ENCODE measurements around the gene ANGPTL1.

GRCh38 chr1:178818416-178818815 lies 52.5 kb downstream of the ANGPTL1 start:
- TF ChIP-seq CTCF (IDR thresholded peaks at IDR 0.05; ENCODE audit: low read depth, low read length, missing input control) (no peak), RAD21 (IDR thresholded peaks at IDR 0.05) (no peak), REST (IDR thresholded peaks at IDR 0.05) (no peak), JUND (IDR thresholded peaks at IDR 0.05) (no peak), FOXA1 (IDR thresholded peaks at IDR 0.05) (no peak), MAX (IDR thresholded peaks at IDR 0.05) (no peak), YY1 (IDR thresholded peaks at IDR 0.05) (no peak), EGR1 (IDR thresholded peaks at IDR 0.05; ENCODE audit: low read depth in 2 of 2) (no peak), HNF4A (conservative IDR thresholded peaks at IDR 0.05) (no peak), GABPA (IDR thresholded peaks at IDR 0.05 in 1 of 2, conservative IDR thresholded peaks at IDR 0.05 in 1 of 2) (no peak), RXRA (IDR thresholded peaks at IDR 0.05) (no peak), ZBTB33 (IDR thresholded peaks at IDR 0.05) (no peak), SP1 (IDR thresholded peaks at IDR 0.05) (no peak)
